ENCODE data around the gene RTN4RL1. TPM values are rescaled to one million over a fixed set of nuclear protein-coding genes. Genes with fewer than 3 reads are reported as not detected.

The RTN4RL1 gene
- total RNA-seq, 3 donors from 2014 or later (not counting 1 experiment from before 2014, with no cell fraction given), result 0.15 to 0.23 TPM; not detected in 1

- Histone ChIP-seq H3K4me1 (ENCODE audit: control insufficient read depth, insufficient read depth, low read length) (peaks cover 41% of the 10 kb centered on the region), H3K36me3 (ENCODE audit: control insufficient read depth, insufficient read depth, low read length) (peaks cover 15% of the 10 kb centered on the region), H3K4me3 (ENCODE audit: low read length) (no peak overlapping the region), H3K27ac (ENCODE audit: low read length) (no peak overlapping the region), H3K27me3 (ENCODE audit: control insufficient read depth, insufficient read depth, low read length) (no peaks in the 10 kb centered on the region), H3K9me3 (ENCODE audit: control insufficient read depth, insufficient read depth, low read length) (no peaks in the 10 kb centered on the region)
- DNase-seq (no peak), ATAC-seq (no peak)
- Mint-ChIP-seq H3K9me3 (no peaks in the 10 kb centered on the region), H3K27ac (no peak overlapping the region), H3K4me3 (no peak overlapping the region), H3K36me3 (no peaks in the 10 kb centered on the region), H3K27me3 (ENCODE audit: low read depth in 2 of 2) (no peaks in the 10 kb centered on the region), H3K4me1 (peaks cover 10 to 16% of the 10 kb centered on the region in 2 donors)
- 89% methylated on average over 6 of the region's 6 CpGs for WGBS (ENCODE audit: insufficient coverage)
- no peak for TF ChIP-seq CTCF (IDR thresholded peaks at IDR 0.05)
- intact Hi-C loops (cut with micrococcal nuclease), result no loop called here
These were observed 45.9 kb upstream of the RTN4RL1 start for GRCh38 chr17:2071024-2071385.

GRCh38 chr17:2070241-2071023 lies 45.3 kb upstream of the RTN4RL1 start:
- no peaks in the 10 kb centered on the region for H3K27me3 Mint-ChIP-seq (ENCODE audit: low read depth in 2 of 2)
- no peak overlapping the region for H3K4me3 ChIP-seq (ENCODE audit: low read length)
- H3K4me1 Mint-ChIP-seq, result peaks cover 7 to 11% of the 10 kb centered on the region in 2 donors
- no peaks in the 10 kb centered on the region for H3K9me3 ChIP-seq (ENCODE audit: control insufficient read depth, insufficient read depth, low read length)
- TF ChIP-seq CTCF (IDR thresholded peaks at IDR 0.05), result no peak
- H3K27ac ChIP-seq (ENCODE audit: low read length), result no peak overlapping the region
- no peak overlapping the region for H3K4me3 Mint-ChIP-seq
- no peak overlapping the region for H3K27ac Mint-ChIP-seq
- H3K9me3 Mint-ChIP-seq, result no peaks in the 10 kb centered on the region
- ATAC-seq (peak in 2 of 3 donors; percentile 22 to 63), DNase-seq (peak in 1 of 2 donors; percentile 43)
- peaks cover 21% of the 10 kb centered on the region for H3K36me3 ChIP-seq (ENCODE audit: control insufficient read depth, insufficient read depth, low read length)
- 64% methylated on average over 13 of the region's 13 CpGs for WGBS (ENCODE audit: insufficient coverage)
- H3K36me3 Mint-ChIP-seq, result no peaks in the 10 kb centered on the region
- H3K27me3 ChIP-seq (ENCODE audit: control insufficient read depth, insufficient read depth, low read length), result no peaks in the 10 kb centered on the region
- peaks cover 36% of the 10 kb centered on the region for H3K4me1 ChIP-seq (ENCODE audit: control insufficient read depth, insufficient read depth, low read length)
- intact Hi-C loops (cut with micrococcal nuclease), result no loop called here

GRCh38 chr17:2068519-2069051 lies 43.5 kb upstream of the RTN4RL1 start:
- DNase-seq, result no peak
- H3K27ac ChIP-seq (ENCODE audit: low read length), result no peak overlapping the region
- H3K9me3 ChIP-seq (ENCODE audit: control insufficient read depth, insufficient read depth, low read length), result no peaks in the 10 kb centered on the region
- Mint-ChIP-seq H3K27ac (no peak overlapping the region), H3K27me3 (ENCODE audit: low read depth in 2 of 2) (no peaks in the 10 kb centered on the region), H3K4me3 (no peak overlapping the region), H3K4me1 (peaks cover 10 to 24% of the 10 kb centered on the region in 2 donors), H3K9me3 (no peaks in the 10 kb centered on the region), H3K36me3 (no peaks in the 10 kb centered on the region)
- intact Hi-C loops (cut with micrococcal nuclease), result no loop called here
- H3K27me3 ChIP-seq (ENCODE audit: control insufficient read depth, insufficient read depth, low read length), result no peaks in the 10 kb centered on the region
- H3K4me3 ChIP-seq (ENCODE audit: low read length), result no peak overlapping the region
- TF ChIP-seq CTCF (IDR thresholded peaks at IDR 0.05), result no peak
- no peak for ATAC-seq
- 67% methylated on average over 15 of the region's 15 CpGs for WGBS (ENCODE audit: insufficient coverage)
- H3K36me3 ChIP-seq (ENCODE audit: control insufficient read depth, insufficient read depth, low read length), result peaks cover 27% of the 10 kb centered on the region
- H3K4me1 ChIP-seq (ENCODE audit: control insufficient read depth, insufficient read depth, low read length), result peaks cover 44% of the 10 kb centered on the region

All from natural killer cell (primary cell).